Upper lobe of left lung (tissue), 6 donors: ENCODE measurements around the gene SPATA12. TPM values are rescaled to one million over a fixed set of nuclear protein-coding genes. Genes with fewer than 3 reads are reported as not detected.

Experiments used
- ATAC-seq, 2 donors: fragments of 200-7000 bp; cut with Tn5 transposase; one replicate each; pipeline ENCODE4 v1.9.1; 2022; ENCODE audit warnings: mild to moderate bottlenecking in 2 of 2, moderate library complexity in 2 of 2; ENCODE audit not compliant: low FRiP score in 2 of 2
- DNase-seq, 2 donors: peaks; one replicate each; pipeline ENCODE4 v3.0.0-alpha.2; 2019 to 2020
- H3K27ac ChIP-seq, 4 donors: fragments of 200-600 bp; sonication (generic); one replicate each; pipeline ENCODE4 v1.5.1; 2016 to 2019
- H3K27me3 ChIP-seq, 4 donors: fragments of 200-600 bp; sonication (generic); one replicate each; pipeline ENCODE4 v1.5.1; 2017 to 2019
- H3K36me3 ChIP-seq, 4 donors: fragments of 200-600 bp; sonication (generic); one replicate each; pipeline ENCODE4 v1.5.1; 2016 to 2019
- H3K4me1 ChIP-seq, 4 donors: fragments of 200-600 bp; sonication (generic); one replicate each; pipeline ENCODE4 v1.5.1; 2018 to 2019
- H3K4me3 ChIP-seq, 4 donors: fragments of 200-600 bp; sonication (generic); one replicate each; pipeline ENCODE4 v1.5.1; 2017 to 2019; ENCODE audit warnings: mild to moderate bottlenecking in 2 of 4, moderate library complexity in 1 of 4
- H3K9me3 ChIP-seq, 4 donors: fragments of 200-600 bp; sonication (generic); one replicate each; pipeline ENCODE4 v1.5.1; 2018 to 2019
- EP300 ChIP-seq, 4 donors: sonication (generic); formaldehyde crosslinking; IDR thresholded peaks; one replicate each; pipeline ENCODE4 v1.5.1; 2017; ENCODE audit warnings: antibody characterized with exemption in 4 of 4, control low read depth in 2 of 4
- POLR2A ChIP-seq, 4 donors: fragments of 450-650 bp; IDR thresholded peaks; one replicate each; pipeline ENCODE4 v1.5.1; 2016 to 2017; ENCODE audit warnings: antibody characterized with exemption in 4 of 4, mild to moderate bottlenecking in 2 of 4
- POLR2AphosphoS5 ChIP-seq, 2 donors: sonication (generic); formaldehyde crosslinking; IDR thresholded peaks; one replicate each; pipeline ENCODE4 v1.5.1; 2017; ENCODE audit warnings: antibody characterized with exemption in 2 of 2
- WGBS, 2 donors: methylation state at CpG; one replicate each; pipeline ENCODE4 v1.1.5; 2017 to 2018; 5-methylcytosine and 5-hydroxymethylcytosine counted together
- total RNA-seq, 6 donors: library from RNA; depleted of rRNA in 4 of 6; stranded (reverse); fragments of >200 nt in 4 of 6; gene quantifications; one replicate each; pipeline versions ENCODE4 v1.1.0 to v1.2.1, GENCODE V29; 2016 to 2021
- TF ChIP-seq, protein P1 (sequence below), 6 experiments: fragments of 450-650 bp in 4 of 6; fragments of 200-600 bp in 2 of 6; sonication (generic) in 2 of 6; IDR thresholded peaks; one replicate each; pipeline ENCODE4 v1.5.1; 2016 to 2019; ENCODE audit warnings: antibody characterized with exemption in 6 of 6
- donor health status: DM: no; HTN: no; CAD: no; lungs with moderate emphysema.
- donor health status: DM: no; HTN: yes; CAD: no; lungs with severe emphysema.

Gene SPATA12
- total RNA-seq, 6 donors from 2014 or later: 0.27 to 1.0 (median 0.36) TPM; not detected in 2

DNA sequence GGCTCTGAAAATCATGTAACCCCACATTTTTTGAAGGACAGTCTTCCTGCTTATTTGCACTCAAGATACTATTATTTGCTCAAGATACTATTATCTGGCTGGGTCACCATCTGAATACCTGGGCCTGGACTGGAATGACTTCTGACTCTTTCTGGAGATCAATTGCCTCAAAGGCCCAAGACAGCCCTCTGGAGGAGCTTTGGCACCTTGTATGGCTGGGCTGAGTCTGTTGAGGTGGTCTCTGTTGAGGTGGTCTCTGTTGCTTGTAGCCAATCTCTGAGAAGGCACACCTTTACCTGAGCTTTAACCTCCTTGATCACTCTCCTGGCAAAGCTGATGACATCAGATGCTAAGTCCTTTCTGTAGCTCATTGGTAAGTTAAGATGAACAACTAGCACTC, 33.0 kb downstream of the SPATA12 start:
- no peaks in the 10 kb centered on the region for H3K4me1 ChIP-seq
- no peak overlapping the region for H3K27ac ChIP-seq
- no peak overlapping the region for H3K4me3 ChIP-seq
- no peaks in the 10 kb centered on the region for H3K36me3 ChIP-seq
- TF ChIP-seq POLR2A (IDR thresholded peaks at IDR 0.05): no peak
- TF ChIP-seq, protein P1, sequence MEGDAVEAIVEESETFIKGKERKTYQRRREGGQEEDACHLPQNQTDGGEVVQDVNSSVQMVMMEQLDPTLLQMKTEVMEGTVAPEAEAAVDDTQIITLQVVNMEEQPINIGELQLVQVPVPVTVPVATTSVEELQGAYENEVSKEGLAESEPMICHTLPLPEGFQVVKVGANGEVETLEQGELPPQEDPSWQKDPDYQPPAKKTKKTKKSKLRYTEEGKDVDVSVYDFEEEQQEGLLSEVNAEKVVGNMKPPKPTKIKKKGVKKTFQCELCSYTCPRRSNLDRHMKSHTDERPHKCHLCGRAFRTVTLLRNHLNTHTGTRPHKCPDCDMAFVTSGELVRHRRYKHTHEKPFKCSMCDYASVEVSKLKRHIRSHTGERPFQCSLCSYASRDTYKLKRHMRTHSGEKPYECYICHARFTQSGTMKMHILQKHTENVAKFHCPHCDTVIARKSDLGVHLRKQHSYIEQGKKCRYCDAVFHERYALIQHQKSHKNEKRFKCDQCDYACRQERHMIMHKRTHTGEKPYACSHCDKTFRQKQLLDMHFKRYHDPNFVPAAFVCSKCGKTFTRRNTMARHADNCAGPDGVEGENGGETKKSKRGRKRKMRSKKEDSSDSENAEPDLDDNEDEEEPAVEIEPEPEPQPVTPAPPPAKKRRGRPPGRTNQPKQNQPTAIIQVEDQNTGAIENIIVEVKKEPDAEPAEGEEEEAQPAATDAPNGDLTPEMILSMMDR (IDR thresholded peaks at IDR 0.05): no peak
- no peak for TF ChIP-seq POLR2AphosphoS5 (IDR thresholded peaks at IDR 0.05)
- no peak for TF ChIP-seq EP300 (IDR thresholded peaks at IDR 0.05)
- DNase-seq: no peak
- no peaks in the 10 kb centered on the region for H3K27me3 ChIP-seq
- H3K9me3 ChIP-seq: no peaks in the 10 kb centered on the region
- no peak for ATAC-seq

DNA sequence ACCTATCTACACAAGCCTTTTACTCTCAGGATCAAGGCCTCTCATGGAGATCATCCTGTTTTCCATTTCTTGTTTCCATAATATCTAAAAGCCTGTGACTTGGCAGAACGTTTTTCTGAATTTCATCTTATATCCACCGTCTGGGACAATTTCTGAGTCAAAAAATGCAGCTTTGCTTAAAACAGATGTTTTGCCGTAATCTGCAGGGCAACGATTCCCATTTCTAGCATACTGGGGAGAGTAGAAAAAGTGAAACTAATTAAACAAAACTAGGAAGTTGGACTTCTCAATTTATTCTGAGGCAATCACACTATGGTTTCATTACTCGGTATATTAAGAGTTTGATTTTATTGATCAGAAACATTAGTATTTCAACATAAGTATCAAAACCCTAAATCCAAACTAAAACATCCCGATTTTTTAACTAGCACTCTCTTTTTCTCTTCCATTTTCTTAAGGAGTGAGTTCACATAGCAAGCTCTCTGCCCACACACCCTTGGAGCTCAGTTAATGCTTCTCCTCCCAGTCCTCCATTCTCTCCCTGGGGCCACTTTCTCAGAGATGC, 33.6 kb downstream of the SPATA12 start:
- 68 to 74% methylated on average over 6 of the region's 6 CpGs for WGBS, 2 donors
- DNase-seq: no peak
- H3K27me3 ChIP-seq: no peaks in the 10 kb centered on the region
- no peaks in the 10 kb centered on the region for H3K9me3 ChIP-seq
- H3K4me3 ChIP-seq: no peak overlapping the region
- H3K36me3 ChIP-seq: no peaks in the 10 kb centered on the region
- ATAC-seq: peak in 1 of 2 donors; percentile 20
- TF ChIP-seq POLR2AphosphoS5 (IDR thresholded peaks at IDR 0.05): no peak
- no peak for TF ChIP-seq EP300 (IDR thresholded peaks at IDR 0.05)
- TF ChIP-seq POLR2A (IDR thresholded peaks at IDR 0.05): no peak
- TF ChIP-seq, protein P1 (IDR thresholded peaks at IDR 0.05): no peak
- no peak overlapping the region for H3K27ac ChIP-seq
- no peaks in the 10 kb centered on the region for H3K4me1 ChIP-seq

DNA sequence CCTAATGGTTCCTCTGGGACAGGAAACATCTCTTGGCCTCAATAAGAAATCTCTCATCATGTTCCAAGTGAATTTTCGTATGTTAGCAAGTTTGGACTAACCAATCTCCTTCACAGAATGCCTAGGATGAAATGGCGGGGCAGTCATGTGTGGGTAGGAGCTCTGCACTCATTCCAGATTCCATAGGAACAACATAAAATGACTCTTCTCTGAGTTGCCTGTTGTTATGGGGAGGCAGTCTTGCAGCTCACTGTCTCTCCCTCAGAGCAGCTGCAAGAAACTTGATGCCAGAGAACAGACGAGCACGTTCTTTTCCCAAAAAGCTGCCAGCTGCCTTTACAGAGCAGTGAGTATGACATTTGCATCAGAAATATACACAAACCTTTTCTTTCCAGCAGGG, 34.1 kb downstream of the SPATA12 start:
- Histone ChIP-seq H3K27me3 (no peaks in the 10 kb centered on the region), H3K36me3 (no peaks in the 10 kb centered on the region), H3K9me3 (no peaks in the 10 kb centered on the region), H3K27ac (no peak overlapping the region), H3K4me1 (no peaks in the 10 kb centered on the region), H3K4me3 (no peak overlapping the region)
- 78 to 83% methylated on average over 4 of the region's 4 CpGs for WGBS, 2 donors
- ATAC-seq (no peak), DNase-seq (no peak)
- TF ChIP-seq, protein P1 (IDR thresholded peaks at IDR 0.05): no peak
- no peak for TF ChIP-seq POLR2A (IDR thresholded peaks at IDR 0.05)
- TF ChIP-seq POLR2AphosphoS5 (IDR thresholded peaks at IDR 0.05): no peak
- TF ChIP-seq EP300 (IDR thresholded peaks at IDR 0.05): no peak

DNA sequence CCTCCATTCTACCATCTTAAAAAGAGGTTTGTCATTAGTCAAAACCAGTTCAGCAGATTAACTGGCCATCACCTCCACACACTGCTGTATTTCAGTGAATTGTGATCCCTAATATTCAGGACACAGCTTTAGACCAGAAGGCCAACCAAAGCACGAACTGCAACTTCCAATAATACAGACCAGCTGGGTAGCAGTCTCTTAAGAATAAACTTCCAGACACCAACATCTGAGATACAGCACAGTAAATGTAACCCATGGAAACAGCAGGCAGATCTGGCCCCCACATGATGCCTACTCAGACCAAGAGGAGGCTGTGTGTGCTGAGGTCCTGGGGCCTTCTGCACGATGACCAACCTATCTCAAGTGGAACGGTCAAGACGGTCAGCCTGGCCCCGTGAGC, 34.9 kb downstream of the SPATA12 start:
- Histone ChIP-seq H3K36me3 (no peaks in the 10 kb centered on the region), H3K4me1 (no peaks in the 10 kb centered on the region), H3K27me3 (no peaks in the 10 kb centered on the region), H3K27ac (no peak overlapping the region), H3K4me3 (no peak overlapping the region), H3K9me3 (no peaks in the 10 kb centered on the region)
- ATAC-seq (no peak), DNase-seq (no peak)
- WGBS, 2 donors: 96 to 97% methylated on average over 5 of the region's 5 CpGs
- no peak for TF ChIP-seq EP300 (IDR thresholded peaks at IDR 0.05)
- TF ChIP-seq, protein P1 (IDR thresholded peaks at IDR 0.05): no peak
- TF ChIP-seq POLR2A (IDR thresholded peaks at IDR 0.05): no peak
- TF ChIP-seq POLR2AphosphoS5 (IDR thresholded peaks at IDR 0.05): no peak

DNA sequence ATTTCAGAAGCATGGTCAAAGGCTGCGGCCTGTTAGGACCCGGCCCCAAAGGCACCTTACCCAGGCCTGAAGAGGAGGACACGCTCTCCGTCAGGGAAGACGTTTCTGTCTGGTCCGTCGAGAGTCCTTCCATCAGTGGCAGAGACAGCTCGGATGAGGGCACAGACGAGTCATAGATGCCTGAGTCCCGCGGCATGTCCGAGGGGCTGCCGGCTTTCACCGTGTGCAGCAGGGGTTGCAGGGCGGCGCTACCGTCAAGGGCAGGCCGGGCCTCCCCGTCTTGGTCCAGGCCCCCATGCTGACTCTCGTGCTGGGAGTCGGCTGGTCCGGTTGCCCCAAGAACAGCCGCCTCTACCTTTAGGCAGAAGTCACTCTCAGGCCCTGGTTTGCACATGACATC, 37.1 kb downstream of the SPATA12 start:
- Histone ChIP-seq H3K27ac (no peak overlapping the region), H3K4me1 (no peaks in the 10 kb centered on the region), H3K27me3 (no peaks in the 10 kb centered on the region), H3K4me3 (no peak overlapping the region), H3K36me3 (no peaks in the 10 kb centered on the region), H3K9me3 (no peaks in the 10 kb centered on the region)
- DNase-seq (peak in 1 of 2 donors; percentile 58), ATAC-seq (no peak)
- WGBS, 2 donors: 93 to 96% methylated on average over 22 to 23 of the region's 23 CpGs
- TF ChIP-seq, protein P1 (IDR thresholded peaks at IDR 0.05): no peak
- TF ChIP-seq POLR2A (IDR thresholded peaks at IDR 0.05) (no peak), POLR2AphosphoS5 (IDR thresholded peaks at IDR 0.05) (no peak), EP300 (IDR thresholded peaks at IDR 0.05) (no peak)
